ENCODE measurements around the gene SPATS1.

GRCh38 chr6:44333942-44334341 is 8.5 kb upstream of the SPATS1 start:
- TF ChIP-seq ZFP3 (CRISPR knock-in tag; IDR thresholded peaks at IDR 0.05) = no peak
- no peak for TF ChIP-seq BACH2 (CRISPR knock-in tag; IDR thresholded peaks at IDR 0.05; ENCODE audit: borderline replicate concordance)
- TF ChIP-seq ZNF565 (CRISPR knock-in tag; conservative IDR thresholded peaks at IDR 0.05; ENCODE audit: low read depth) = no peak
- TF ChIP-seq, protein P1, sequence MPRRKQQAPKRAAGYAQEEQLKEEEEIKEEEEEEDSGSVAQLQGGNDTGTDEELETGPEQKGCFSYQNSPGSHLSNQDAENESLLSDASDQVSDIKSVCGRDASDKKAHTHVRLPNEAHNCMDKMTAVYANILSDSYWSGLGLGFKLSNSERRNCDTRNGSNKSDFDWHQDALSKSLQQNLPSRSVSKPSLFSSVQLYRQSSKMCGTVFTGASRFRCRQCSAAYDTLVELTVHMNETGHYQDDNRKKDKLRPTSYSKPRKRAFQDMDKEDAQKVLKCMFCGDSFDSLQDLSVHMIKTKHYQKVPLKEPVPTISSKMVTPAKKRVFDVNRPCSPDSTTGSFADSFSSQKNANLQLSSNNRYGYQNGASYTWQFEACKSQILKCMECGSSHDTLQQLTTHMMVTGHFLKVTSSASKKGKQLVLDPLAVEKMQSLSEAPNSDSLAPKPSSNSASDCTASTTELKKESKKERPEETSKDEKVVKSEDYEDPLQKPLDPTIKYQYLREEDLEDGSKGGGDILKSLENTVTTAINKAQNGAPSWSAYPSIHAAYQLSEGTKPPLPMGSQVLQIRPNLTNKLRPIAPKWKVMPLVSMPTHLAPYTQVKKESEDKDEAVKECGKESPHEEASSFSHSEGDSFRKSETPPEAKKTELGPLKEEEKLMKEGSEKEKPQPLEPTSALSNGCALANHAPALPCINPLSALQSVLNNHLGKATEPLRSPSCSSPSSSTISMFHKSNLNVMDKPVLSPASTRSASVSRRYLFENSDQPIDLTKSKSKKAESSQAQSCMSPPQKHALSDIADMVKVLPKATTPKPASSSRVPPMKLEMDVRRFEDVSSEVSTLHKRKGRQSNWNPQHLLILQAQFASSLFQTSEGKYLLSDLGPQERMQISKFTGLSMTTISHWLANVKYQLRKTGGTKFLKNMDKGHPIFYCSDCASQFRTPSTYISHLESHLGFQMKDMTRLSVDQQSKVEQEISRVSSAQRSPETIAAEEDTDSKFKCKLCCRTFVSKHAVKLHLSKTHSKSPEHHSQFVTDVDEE (CRISPR knock-in tag; IDR thresholded peaks at IDR 0.05) = no peak
- no peak for TF ChIP-seq RARB (CRISPR knock-in tag; IDR thresholded peaks at IDR 0.05)

Measured in SK-N-SH treated with all-trans-retinoic acid at 6 μM for 48 hours (cell line).